RWPE1 (cell line): ENCODE results near the gene AGT.

ENCODE experiments used
- CTCF ChIA-PET: fragments of 350-600 bp; sonication (Branson Sonifier 250); formaldehyde crosslinking; extraction: SDS; loops from one replicate; lab custom pipeline; 2021; lab: Yijun Ruan, JAX
- POLR2A ChIA-PET: fragments of 400-600 bp; formaldehyde crosslinking; extraction: SDS; loops from one replicate; lab custom pipeline; 2020; ENCODE audit warnings: antibody characterized with exemption; ENCODE audit not compliant: low non-redundant PET; lab: Yijun Ruan, JAX
- DNase-seq: peaks from one replicate; pipeline ENCODE4 v3.0.0; 2012; ENCODE audit warnings: low spot score
- H3K27ac ChIP-seq: fragments of 450-650 bp; 2 replicates; pipeline ENCODE4 v1.5.1; 2017
- CTCF ChIP-seq: fragments of 450-650 bp; conservative IDR thresholded peaks from 2 replicates; pipeline ENCODE4 v1.5.1; 2017; ENCODE audit warnings: low read depth, mild to moderate bottlenecking

Gene AGT

GRCh38 chr1:230693777-230694176, 20.1 kb downstream of the AGT start:
- POLR2A ChIA-PET = no interaction called here
- CTCF ChIA-PET = interaction anchor here (0.6 kb wide), 1 partner anchor 80 kb away, joined by 3 read pairs; no protein-coding TSS in a partner anchor

DNA sequence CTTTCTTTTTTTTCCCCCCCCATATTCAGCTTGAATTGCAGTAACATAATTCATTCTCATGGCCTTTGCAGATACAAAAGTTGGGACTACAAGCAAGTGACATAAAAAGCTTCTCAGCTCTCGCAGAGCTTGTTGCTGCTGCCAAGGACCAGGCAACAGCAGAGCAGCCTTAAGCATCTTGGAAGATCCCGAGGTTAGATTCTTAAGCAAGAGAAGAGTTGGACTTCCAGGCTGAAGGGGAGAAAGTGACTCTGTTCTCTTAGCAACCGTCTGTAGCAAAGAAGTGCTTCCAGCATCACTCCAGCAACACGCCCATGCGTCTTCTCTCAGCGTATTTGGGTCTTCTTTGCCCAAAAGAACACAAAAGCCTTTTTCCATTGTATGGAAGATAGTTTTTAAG, 20.7 kb downstream of the AGT start:
- H3K27ac ChIP-seq = no peak overlapping the region
- ChIA-PET CTCF (no interaction called here), POLR2A (no interaction called here)
- DNase-seq = no peak
- no peak for TF ChIP-seq CTCF

More at GRCh38 chr1:230693777-230694176, 20.1 kb downstream of the AGT start:
- DNase-seq = no peak
- TF ChIP-seq CTCF = no peak
- H3K27ac ChIP-seq = no peak overlapping the region

DNA sequence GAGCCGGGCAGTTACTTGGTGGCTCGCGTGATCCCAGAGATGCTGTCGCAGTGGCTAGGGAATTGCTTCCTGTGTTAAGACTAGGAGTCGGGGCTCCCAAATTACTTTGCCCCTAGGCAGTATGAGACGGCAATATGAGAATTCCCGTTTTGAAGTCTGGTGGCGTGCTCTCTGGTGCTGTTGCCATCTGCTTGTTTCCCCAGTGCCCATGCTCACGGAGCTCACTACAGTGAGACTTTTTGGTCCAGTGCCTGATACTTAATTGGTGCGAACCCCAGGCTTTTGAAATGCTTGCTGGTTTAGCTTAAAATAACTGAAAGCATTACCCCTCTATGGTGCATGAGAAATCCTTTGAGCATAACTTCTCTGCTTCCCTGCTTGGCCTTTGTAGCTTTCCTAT, 22.3 kb downstream of the AGT start:
- ChIA-PET POLR2A (no interaction called here), CTCF (interaction anchor here (0.7 kb wide), 1 partner anchor 89 kb away, joined by 3 read pairs; no protein-coding TSS in a partner anchor)
- DNase-seq = no peak
- TF ChIP-seq CTCF = no peak
- H3K27ac ChIP-seq = no peak overlapping the region

DNA sequence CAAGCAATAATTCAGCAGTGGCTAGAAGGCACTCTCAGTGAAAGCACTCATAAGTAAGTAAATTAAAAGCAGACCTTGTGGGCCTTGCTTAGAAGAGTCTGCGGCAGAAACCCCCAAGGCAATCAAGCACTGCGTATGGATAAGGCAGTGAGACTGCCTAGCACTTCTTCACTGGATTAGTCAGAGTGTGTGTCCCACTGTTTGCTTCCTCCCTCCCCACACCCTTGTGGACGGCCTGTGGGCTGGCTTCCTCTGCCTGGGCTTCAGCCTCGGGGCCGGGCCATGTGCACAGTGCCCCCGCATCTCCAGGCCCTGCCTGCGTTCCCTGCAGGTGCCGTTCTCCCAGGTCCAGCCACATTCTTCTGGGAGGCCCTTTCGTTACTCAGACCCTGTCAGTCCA, 23.8 kb downstream of the AGT start:
- no peak overlapping the region for H3K27ac ChIP-seq
- POLR2A ChIA-PET = no interaction called here
- TF ChIP-seq CTCF = no peak
- no peak for DNase-seq
- CTCF ChIA-PET = no interaction called here

DNA sequence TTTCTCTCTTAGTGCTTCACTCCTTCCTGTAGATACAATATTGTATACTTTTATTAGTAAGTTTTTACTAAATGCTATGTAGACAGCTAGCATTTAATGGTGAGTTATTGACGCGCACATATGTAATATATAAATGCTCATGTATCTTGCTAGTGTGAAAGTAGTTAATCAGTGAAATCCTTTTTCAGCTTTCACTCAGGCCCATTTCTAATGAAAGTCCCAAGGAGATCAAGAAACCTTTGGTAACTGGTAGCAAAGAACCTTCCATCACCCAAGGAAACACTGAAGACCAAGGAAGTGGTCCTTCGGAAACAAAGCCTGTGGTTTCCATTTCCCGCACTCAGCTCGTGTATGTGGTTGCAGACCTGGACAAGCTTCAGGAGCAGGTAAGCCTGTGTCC, 27.2 kb downstream of the AGT start:
- H3K27ac ChIP-seq = no peak overlapping the region
- no peak for TF ChIP-seq CTCF
- ChIA-PET POLR2A (no interaction called here), CTCF (no interaction called here)
- DNase-seq = no peak

GRCh38 chr1:230684998-230685397, 28.9 kb downstream of the AGT start:
- no peak for DNase-seq
- TF ChIP-seq CTCF = no peak
- no peak overlapping the region for H3K27ac ChIP-seq
- POLR2A ChIA-PET = no interaction called here
- CTCF ChIA-PET = no interaction called here

DNA sequence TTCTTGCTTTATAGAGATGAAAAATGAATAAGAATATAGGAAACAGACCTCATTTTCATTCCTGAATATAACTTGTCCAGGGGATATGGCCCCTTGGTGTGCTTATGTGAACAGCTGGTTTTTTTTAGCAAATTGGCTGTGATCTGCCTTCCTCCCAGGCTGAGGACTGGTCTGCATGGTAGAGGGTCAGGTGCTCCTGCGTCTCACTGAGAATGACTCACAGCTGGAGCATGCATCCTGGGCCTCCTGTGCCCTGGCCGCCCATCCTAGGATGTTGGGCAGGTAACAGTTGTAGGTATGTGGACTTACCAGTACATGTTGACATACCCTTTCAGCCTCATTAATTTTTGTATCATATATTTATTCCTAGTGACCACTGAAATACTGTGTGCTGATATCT, 29.8 kb downstream of the AGT start:
- ChIA-PET CTCF (no interaction called here), POLR2A (no interaction called here)
- peak; percentile 89 for DNase-seq
- TF ChIP-seq CTCF = no peak
- H3K27ac ChIP-seq = no peak overlapping the region
